Measurements from ENCODE around the gene MDFI. TPM values are rescaled to one million over a fixed set of nuclear protein-coding genes. Genes with fewer than 3 reads are reported as not detected.

The MDFI gene
- total and polyA plus RNA-seq, 9 of the 15 experiments (the other 6 are each of a cell fraction or from before 2014, with no cell fraction given): not detected

DNA sequence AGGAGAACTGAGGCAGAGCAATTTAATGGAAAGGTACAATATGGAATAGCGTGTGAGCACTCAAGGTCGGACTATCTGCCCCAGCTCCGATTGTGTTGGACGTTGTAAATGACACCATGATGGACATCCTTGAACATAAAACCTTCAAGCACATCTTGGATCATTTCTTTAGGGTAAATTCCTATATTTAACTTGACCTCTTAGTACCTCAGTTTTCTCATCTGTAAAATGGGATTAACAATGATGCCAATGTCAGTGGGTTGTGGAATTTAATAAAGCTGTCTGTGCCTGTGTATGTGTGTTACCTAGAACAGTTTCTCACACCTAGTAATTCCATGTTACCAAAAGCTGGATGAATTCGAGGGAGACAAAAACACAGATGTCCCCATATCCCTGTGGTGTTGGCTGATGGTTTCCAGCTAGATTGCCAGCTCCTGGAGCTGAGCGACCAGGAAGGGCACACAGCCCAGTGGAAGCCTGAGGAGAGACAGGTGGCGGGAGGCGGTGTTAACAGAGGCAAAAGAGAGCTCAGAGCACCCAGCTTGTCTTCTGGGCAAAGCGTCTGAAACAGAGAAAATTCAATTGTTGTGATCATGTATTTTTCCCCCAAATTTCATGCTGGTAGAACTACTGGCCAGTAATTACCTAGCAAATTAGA, 32.6 kb downstream of the MDFI start:
- TF ChIP-seq RBM25 (IDR thresholded peaks at IDR 0.05; ENCODE audit: low read depth, low read length, severe bottlenecking): peak; percentile 76
- TF ChIP-seq, protein P1, sequence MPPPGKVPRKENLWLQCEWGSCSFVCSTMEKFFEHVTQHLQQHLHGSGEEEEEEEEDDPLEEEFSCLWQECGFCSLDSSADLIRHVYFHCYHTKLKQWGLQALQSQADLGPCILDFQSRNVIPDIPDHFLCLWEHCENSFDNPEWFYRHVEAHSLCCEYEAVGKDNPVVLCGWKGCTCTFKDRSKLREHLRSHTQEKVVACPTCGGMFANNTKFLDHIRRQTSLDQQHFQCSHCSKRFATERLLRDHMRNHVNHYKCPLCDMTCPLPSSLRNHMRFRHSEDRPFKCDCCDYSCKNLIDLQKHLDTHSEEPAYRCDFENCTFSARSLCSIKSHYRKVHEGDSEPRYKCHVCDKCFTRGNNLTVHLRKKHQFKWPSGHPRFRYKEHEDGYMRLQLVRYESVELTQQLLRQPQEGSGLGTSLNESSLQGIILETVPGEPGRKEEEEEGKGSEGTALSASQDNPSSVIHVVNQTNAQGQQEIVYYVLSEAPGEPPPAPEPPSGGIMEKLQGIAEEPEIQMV (tag; conservative IDR thresholded peaks at IDR 0.05; ENCODE audit: low read depth): no peak
- TF ChIP-seq BCOR (IDR thresholded peaks at IDR 0.05): 0 out of 2 replicates have a peak, but pooled peaks have one; percentile 17
- ATAC-seq: no peak
- POLR2A ChIA-PET: interaction anchor here (1.1 kb wide), 1 partner anchor 12 kb away, joined by 6 read pairs; no protein-coding TSS in a partner anchor
- no peak overlapping the region for H3K9ac ChIP-seq (ENCODE audit: insufficient read depth in 1 of 2, low read depth in 2 of 2, low read length in 2 of 2)
- H3K27me3 ChIP-seq (ENCODE audit: control insufficient read depth in 2 of 2, insufficient read depth in 2 of 2, low read length in 2 of 2): peaks cover 23 to 40% of the 10 kb centered on the region in 2 experiments; a peak in 4 of 5 replicates
- H4K20me1 ChIP-seq (replicated peaks; ENCODE audit: control insufficient read depth, insufficient read depth, low read length): peaks cover 2% of the 10 kb centered on the region; the same call in 1 of the 2 replicates
- H3K4me1 ChIP-seq (replicated peaks in 1 of 2; ENCODE audit: control insufficient read depth in 2 of 2, insufficient read depth in 2 of 2, low read length in 2 of 2): no peaks in the 10 kb centered on the region
- under 1% methylated on average over 9 of the region's 9 CpGs for WGBS (ENCODE audit: insufficient coverage, low coverage, missing lambda C conversion rate)
- no peaks in the 10 kb centered on the region for H3K9me1 ChIP-seq (ENCODE audit: control insufficient read depth, insufficient read depth, low read length)
- CTCF ChIA-PET (ENCODE audit: low intra/inter-chr PET ratio): interaction anchor here (0.6 kb wide), 1 partner anchor 162 kb away, joined by 3 read pairs; no protein-coding TSS in a partner anchor
- no peak overlapping the region for H3K27ac ChIP-seq (ENCODE audit: extremely low read depth, low read depth, low read length)
- no peak overlapping the region for H3K4me3 ChIP-seq
- in situ Hi-C loops (cut with MboI) (no loop called here), intact Hi-C loops (cut with micrococcal nuclease) (no loop called here)
- no peaks in the 10 kb centered on the region for H3K79me2 ChIP-seq (ENCODE audit: control insufficient read depth, insufficient read depth, low read length)
- BruUV-seq (replicated peaks): no TSS peak
- FAIRE-seq: no peak
- no peaks in the 10 kb centered on the region for H3K36me3 ChIP-seq (ENCODE audit: control insufficient read depth, insufficient read depth, low read length)
- H3K4me2 ChIP-seq (ENCODE audit: insufficient read depth, low read length): no peak overlapping the region
- no peak for DNase-seq (ENCODE audit: extremely low read depth in 1 of 4, low spot score in 3 of 4)
- H3K9me3 ChIP-seq (replicated peaks; ENCODE audit: control insufficient read depth, insufficient read depth, low read depth, low read length): no peaks in the 10 kb centered on the region
- no peak overlapping the region for H2AFZ ChIP-seq (ENCODE audit: low read depth, low read length)
